Heart left ventricle (tissue), 13 donors: ENCODE data around the gene IQSEC1.

Experiments used
- POLR2A ChIP-seq, 2 donors: fragments of 450-650 bp; IDR thresholded peaks; one replicate each; pipeline ENCODE4 v1.6.1; 2017; ENCODE audit warnings: antibody characterized with exemption in 2 of 2, mild to moderate bottlenecking in 2 of 2, moderate library complexity in 2 of 2
- TF ChIP-seq, protein P1 (sequence below), 12 donors: fragments of 200-600 bp; sonication (generic) in 4 of 12; IDR thresholded peaks; one replicate each; pipeline versions ENCODE4 v1.5.0 to v1.8.0; 2018 to 2022; ENCODE audit warnings: antibody characterized with exemption in 12 of 12, mild to moderate bottlenecking in 5 of 12
- donor health status: ischemic (EF 13 %, LVEDD 7.1; RV severe dilation, severe dysfunction).
- donor health status: DM: no; HTN: yes; CAD: no.
- donor health status: DM: no; HTN: no; CAD: no.
- donor health status: ischemic (EF 25% LVEDD 6.9; RV normal size, moderate dysfunction).
- donor health status: ischemic (EF 25% LVEDD 5.7; RV mildly dilated, moderate dysfunction).
- donor health status: ischemic (EF 35%, LVEDD 5.7; RV mildly dilated, moderate dysfunction).
- donor health status: nonischemic (EF 11% LVEDD 7.7; RV severe dilation, severe dysfunction).
- donor health status: DM: yes; HTN: yes; CAD: no.
- donor health status: PGD.
- donor health status: ischemic (EF 29% LVEDD 5.4; RV normal size, mild dysfunction).
- donor health status: nonischemic (EF 23%, LVEDD 6.1; RV moderate dilation, normal function).

DNA sequence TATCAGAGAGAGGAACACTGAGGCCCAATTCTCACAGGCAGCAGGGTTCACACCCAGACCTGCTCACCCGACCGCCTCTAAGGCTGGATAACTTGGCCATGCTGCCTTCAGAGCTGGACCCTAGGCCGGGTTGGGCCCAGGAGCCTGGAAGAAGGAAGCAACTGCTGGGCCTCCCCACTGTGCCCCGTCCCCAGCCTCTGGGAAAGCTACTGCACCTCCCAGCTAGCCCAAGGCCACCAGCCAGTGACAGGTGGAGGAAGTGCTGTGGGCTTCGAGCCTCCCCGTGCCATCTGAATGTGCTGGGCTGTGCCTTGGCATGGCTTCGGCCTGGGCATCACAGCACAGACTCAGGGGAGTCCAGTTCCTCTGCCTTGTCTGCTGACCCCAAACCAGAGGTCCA, 169.3 kb downstream of the IQSEC1 start:
- TF ChIP-seq, protein P1, sequence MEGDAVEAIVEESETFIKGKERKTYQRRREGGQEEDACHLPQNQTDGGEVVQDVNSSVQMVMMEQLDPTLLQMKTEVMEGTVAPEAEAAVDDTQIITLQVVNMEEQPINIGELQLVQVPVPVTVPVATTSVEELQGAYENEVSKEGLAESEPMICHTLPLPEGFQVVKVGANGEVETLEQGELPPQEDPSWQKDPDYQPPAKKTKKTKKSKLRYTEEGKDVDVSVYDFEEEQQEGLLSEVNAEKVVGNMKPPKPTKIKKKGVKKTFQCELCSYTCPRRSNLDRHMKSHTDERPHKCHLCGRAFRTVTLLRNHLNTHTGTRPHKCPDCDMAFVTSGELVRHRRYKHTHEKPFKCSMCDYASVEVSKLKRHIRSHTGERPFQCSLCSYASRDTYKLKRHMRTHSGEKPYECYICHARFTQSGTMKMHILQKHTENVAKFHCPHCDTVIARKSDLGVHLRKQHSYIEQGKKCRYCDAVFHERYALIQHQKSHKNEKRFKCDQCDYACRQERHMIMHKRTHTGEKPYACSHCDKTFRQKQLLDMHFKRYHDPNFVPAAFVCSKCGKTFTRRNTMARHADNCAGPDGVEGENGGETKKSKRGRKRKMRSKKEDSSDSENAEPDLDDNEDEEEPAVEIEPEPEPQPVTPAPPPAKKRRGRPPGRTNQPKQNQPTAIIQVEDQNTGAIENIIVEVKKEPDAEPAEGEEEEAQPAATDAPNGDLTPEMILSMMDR (IDR thresholded peaks at IDR 0.05): no peak
- TF ChIP-seq POLR2A (IDR thresholded peaks at IDR 0.05): no peak
